HepG2 (cell line): Measurements from ENCODE around the gene PRR29. TPM values are rescaled to one million over a fixed set of nuclear protein-coding genes. Genes with fewer than 3 reads are reported as not detected.

Experiments
- ARNTL ChIP-seq: sonication (generic); formaldehyde crosslinking; IDR thresholded peaks from 2 replicates; pipeline ENCODE4 v1.4.0; 2020; ENCODE audit warnings: mild to moderate bottlenecking, missing genetic modification reagents
- BCL6 ChIP-seq: IDR thresholded peaks from 2 replicates; pipeline ENCODE4 v1.6.1; 2016; ENCODE audit warnings: missing genetic modification reagents, missing compliant biosample characterization
- BORCS8-MEF2B ChIP-seq: sonication (generic); formaldehyde crosslinking; IDR thresholded peaks from 2 replicates; pipeline ENCODE4 v1.8.0; 2022; ENCODE audit warnings: mild to moderate bottlenecking, missing genetic modification reagents
- CAMTA2 ChIP-seq: sonication (generic); formaldehyde crosslinking; IDR thresholded peaks from 2 replicates; pipeline ENCODE4 v1.4.0; 2020; ENCODE audit warnings: mild to moderate bottlenecking, missing genetic modification reagents, borderline replicate concordance
- ELF1 ChIP-seq: sonication (generic); formaldehyde crosslinking; IDR thresholded peaks from 2 replicates; pipeline ENCODE4 v1.4.0; 2020; ENCODE audit warnings: missing genetic modification reagents
- JUNB ChIP-seq: sonication (generic); formaldehyde crosslinking; IDR thresholded peaks from 2 replicates; pipeline ENCODE4 v1.8.0; 2022; ENCODE audit warnings: missing genetic modification reagents, mild to moderate bottlenecking, borderline replicate concordance
- MIER3 ChIP-seq: IDR thresholded peaks from 2 replicates; pipeline ENCODE4 v1.6.1; 2016; ENCODE audit warnings: missing compliant biosample characterization, borderline replicate concordance
- NR2F2 ChIP-seq: IDR thresholded peaks from 2 replicates; pipeline ENCODE4 v1.6.1; 2012; ENCODE audit warnings: low read depth, inconsistent platforms, borderline replicate concordance
- SAP130 ChIP-seq: IDR thresholded peaks from 2 replicates; pipeline ENCODE4 v1.6.1; 2016; ENCODE audit warnings: low read depth
- SP4 ChIP-seq: sonication (generic); formaldehyde crosslinking; IDR thresholded peaks from 2 replicates; pipeline ENCODE4 v1.8.1; 2023; ENCODE audit warnings: mild to moderate bottlenecking, missing genetic modification reagents
- SPEN ChIP-seq: sonication (generic); formaldehyde crosslinking; IDR thresholded peaks from 2 replicates; pipeline ENCODE4 v1.5.1; 2020; ENCODE audit warnings: low read depth, mild to moderate bottlenecking, missing genetic modification reagents
- TARDBP ChIP-seq: sonication (generic); formaldehyde crosslinking; IDR thresholded peaks from 2 replicates; pipeline ENCODE4 v1.8.0; 2022; ENCODE audit warnings: mild to moderate bottlenecking, missing genetic modification reagents
- ZBTB44 ChIP-seq: sonication (generic); formaldehyde crosslinking; IDR thresholded peaks from 2 replicates; pipeline ENCODE4 v1.4.0; 2020; ENCODE audit warnings: missing genetic modification reagents
- ZFP37 ChIP-seq: sonication (generic); formaldehyde crosslinking; IDR thresholded peaks from 2 replicates; pipeline ENCODE4 v1.4.0; 2020; ENCODE audit warnings: missing genetic modification reagents, borderline replicate concordance
- ZNF34 ChIP-seq: sonication (generic); formaldehyde crosslinking; IDR thresholded peaks from 2 replicates; pipeline ENCODE4 v1.4.0; 2020; ENCODE audit warnings: mild to moderate bottlenecking, missing genetic modification reagents, borderline replicate concordance
- ZNF503 ChIP-seq: sonication (generic); formaldehyde crosslinking; IDR thresholded peaks from 2 replicates; pipeline ENCODE4 v1.4.0; 2020; ENCODE audit warnings: missing genetic modification reagents
- ZNF770 ChIP-seq: sonication (generic); formaldehyde crosslinking; IDR thresholded peaks from 2 replicates; pipeline ENCODE4 v1.5.0; 2020; ENCODE audit warnings: mild to moderate bottlenecking, missing genetic modification reagents
- ZXDC ChIP-seq: sonication (generic); formaldehyde crosslinking; IDR thresholded peaks from 2 replicates; pipeline ENCODE4 v1.5.0; 2020; ENCODE audit warnings: mild to moderate bottlenecking, missing genetic modification reagents
- polyA plus RNA-seq, 8 experiments: library from polyadenylated mRNA; depleted of rRNA in 3 of 8; stranded (reverse) in 7 of 8; unstranded in 1 of 8; fragments of >200 nt; fragmentation: Illumina TruSeq in 4 of 8; extraction: Trizol in 4 of 8; gene quantifications; 2 replicates each; pipeline versions ENCODE4 v1.2.1 to v1.2.3, GENCODE V29; 2011 to 2016; ENCODE audit warnings: low read depth in 4 of 8, missing spikeins in 1 of 8, mixed read lengths in 1 of 8; ENCODE audit not compliant: insufficient read depth in 1 of 8
- total RNA-seq, 5 experiments: library from RNA; depleted of rRNA; stranded (reverse); fragments of >200 nt; fragmentation: Illumina TruSeq; extraction: Trizol; gene quantifications; 2 replicates each; pipeline ENCODE4 v1.2.3, GENCODE V29; 2016; ENCODE audit warnings: low read depth in 1 of 5

The PRR29 gene
- total and polyA plus RNA-seq, 2 of the 13 experiments (the other 11 are each of a cell fraction or from before 2014, with no cell fraction given), result 0.07 to 0.20 TPM

- TF ChIP-seq ZNF770 (CRISPR knock-in tag) (0 out of 2 replicates have a peak, but pooled peaks have one; percentile 12), CAMTA2 (CRISPR knock-in tag) (no peak), TARDBP (CRISPR knock-in tag) (peak; percentile 60; the same call in 1 of the 2 replicates), ZFP37 (CRISPR knock-in tag) (peak; percentile 23; the same call in 1 of the 2 replicates), NR2F2 (no peak), SP4 (CRISPR knock-in tag) (no peak), ZNF34 (CRISPR knock-in tag) (no peak), SAP130 (CRISPR knock-in tag) (peak; percentile 55; the same call in 1 of the 2 replicates), ZNF503 (CRISPR knock-in tag) (no peak), ARNTL (no peak), ZXDC (CRISPR knock-in tag) (no peak), ZBTB44 (CRISPR knock-in tag) (no peak), BORCS8-MEF2B (peak; percentile 89), MIER3 (CRISPR knock-in tag) (peak; percentile 78; the same call in 1 of the 2 replicates), JUNB (CRISPR knock-in tag) (no peak), BCL6 (CRISPR knock-in tag) (peak; percentile 25; the same call in 1 of the 2 replicates), SPEN (0 out of 2 replicates have a peak, but pooled peaks have one; percentile 44), ELF1 (CRISPR knock-in tag) (peak; percentile 65)
These were observed 27.7 kb downstream of the PRR29 start (continued) for GRCh38 chr17:64025732-64026294.
